CD4-positive, alpha-beta T cell (primary cell): ENCODE measurements around the gene SS18. TPM values are rescaled to one million over a fixed set of nuclear protein-coding genes. Genes with fewer than 3 reads are reported as not detected.

ENCODE experiments used
- ATAC-seq: fragments of 200-7000 bp; cut with Tn5 transposase; one replicate; pipeline ENCODE4 v1.10.0; 2022; ENCODE audit warnings: mild to moderate bottlenecking; ENCODE audit not compliant: poor library complexity
- CTCF ChIA-PET: fragments of 350-600 bp; sonication (Branson Sonifier 250); formaldehyde crosslinking; loops from one replicate; lab custom pipeline; 2021; ENCODE audit warnings: antibody characterized with exemption, inconsistent platforms; lab: Charles Lee
- POLR2A ChIA-PET: fragments of 350-600 bp; sonication (Branson Sonifier 250); formaldehyde crosslinking; loops from one replicate; lab custom pipeline; 2021; ENCODE audit warnings: antibody characterized with exemption, inconsistent platforms; lab: Charles Lee
- DNase-seq, 14 experiments: peaks; one replicate each; pipeline ENCODE4 v3.0.0-alpha.2; 2013 to 2020; ENCODE audit warnings: mixed read lengths in 2 of 14
- H3K27ac ChIP-seq, 2 donors: one replicate each; pipeline versions ENCODE4 v1.5.1 to v1.7.0; 2013; ENCODE audit warnings: low read length in 2 of 2, low read depth in 1 of 2, mild to moderate bottlenecking in 1 of 2
- H3K27me3 ChIP-seq, 2 experiments: 1 replicate in 1 of 2; 2 replicates in 1 of 2; pipeline versions ENCODE4 v1.6.1 to v1.7.0; 2013; ENCODE audit warnings: low read length in 2 of 2, control low read depth in 1 of 2, mild to moderate bottlenecking in 1 of 2, moderate library complexity in 1 of 2; ENCODE audit not compliant: insufficient read depth in 2 of 2, control insufficient read depth in 1 of 2
- H3K36me3 ChIP-seq: one replicate; pipeline ENCODE4 v1.6.1; 2013; ENCODE audit warnings: low read length, control low read depth; ENCODE audit not compliant: insufficient read depth
- H3K4me1 ChIP-seq: one replicate; pipeline ENCODE4 v1.6.1; 2013; ENCODE audit warnings: low read length, control low read depth; ENCODE audit not compliant: insufficient read depth
- H3K4me3 ChIP-seq: one replicate; pipeline ENCODE4 v1.5.1; 2013; ENCODE audit warnings: mild to moderate bottlenecking, low read length, moderate library complexity
- H3K9me3 ChIP-seq, 2 experiments: 1 replicate in 1 of 2; 2 replicates in 1 of 2; pipeline versions ENCODE4 v1.6.1 to v1.7.0; 2013; ENCODE audit warnings: low read length in 2 of 2, mild to moderate bottlenecking in 2 of 2, control low read depth in 1 of 2, moderate library complexity in 1 of 2; ENCODE audit not compliant: control insufficient read depth in 1 of 2, insufficient read depth in 1 of 2
- H3K27ac Mint-ChIP-seq: one replicate; pipeline ENCODE4 v1.8.0; 2020; ENCODE audit warnings: mixed read lengths
- H3K27me3 Mint-ChIP-seq: one replicate; pipeline ENCODE4 v1.8.0; 2021; ENCODE audit warnings: mixed read lengths
- H3K36me3 Mint-ChIP-seq: one replicate; pipeline ENCODE4 v1.8.0; 2021; ENCODE audit warnings: low read depth, mixed read lengths
- H3K4me1 Mint-ChIP-seq: one replicate; pipeline ENCODE4 v1.8.0; 2021; ENCODE audit warnings: low read depth, mixed read lengths
- H3K4me3 Mint-ChIP-seq: one replicate; pipeline ENCODE4 v1.8.0; 2020; ENCODE audit warnings: mild to moderate bottlenecking, mixed read lengths
- H3K9me3 Mint-ChIP-seq: one replicate; pipeline ENCODE4 v1.8.0; 2020; ENCODE audit warnings: mixed read lengths
- CTCF ChIP-seq: fragments of 200-600 bp; IDR thresholded peaks from one replicate; pipeline ENCODE4 v1.8.0; 2022; ENCODE audit warnings: antibody characterized with exemption, mild to moderate bottlenecking
- intact Hi-C, 2 experiments: fragments of 100-400 bp; cut with DNase I in 1 of 2; cut with micrococcal nuclease in 1 of 2; formaldehyde crosslinking; loops; one replicate each; pipeline versions ENCODE4 v1.15.1 to v1.9.0; 2023 to 2025; cut with DNase I, micrococcal nuclease
- total RNA-seq, 174 experiments: library from RNA in 2 of 174; stranded (reverse) in 2 of 174; gene quantifications; one replicate each; pipeline ENCODE4 v1.2.3 and lab custom pipeline; 2021 to 2026

SS18 gene
- total RNA-seq, 2 experiments from 2014 or later = 40.4 to 41.7 TPM

GRCh38 chr18:26017929-26018328, 72.5 kb downstream of the SS18 start:
- CTCF ChIA-PET = interaction anchor here (1.0 kb wide), 1 partner anchor 10 kb away, joined by 4 read pairs; no protein-coding TSS in a partner anchor
- intact Hi-C loops = no loop called here
- H3K4me3 Mint-ChIP-seq = no peak overlapping the region

GRCh38 chr18:26014462-26014861, 76.0 kb downstream of the SS18 start:
- no peaks in the 10 kb centered on the region for H3K4me1 ChIP-seq
- H3K36me3 Mint-ChIP-seq = peaks cover 70% of the 10 kb centered on the region
- no peak overlapping the region for H3K4me3 Mint-ChIP-seq
- H3K4me3 ChIP-seq = no peak overlapping the region
- CTCF ChIA-PET = no interaction called here
- no peaks in the 10 kb centered on the region for H3K27me3 ChIP-seq
- no peaks in the 10 kb centered on the region for H3K27me3 Mint-ChIP-seq
- TF ChIP-seq CTCF = no peak
- H3K27ac Mint-ChIP-seq = no peak overlapping the region
- H3K4me1 Mint-ChIP-seq = no peaks in the 10 kb centered on the region
- POLR2A ChIA-PET = no interaction called here
- no peak for ATAC-seq
- DNase-seq = no peak
- intact Hi-C loops = no loop called here
- no peak overlapping the region for H3K27ac ChIP-seq
- H3K9me3 Mint-ChIP-seq = no peaks in the 10 kb centered on the region
- H3K36me3 ChIP-seq = peaks cover 38% of the 10 kb centered on the region
- no peaks in the 10 kb centered on the region for H3K9me3 ChIP-seq

More at GRCh38 chr18:26017929-26018328, 72.5 kb downstream of the SS18 start:
- H3K9me3 ChIP-seq = no peaks in the 10 kb centered on the region
- Mint-ChIP-seq H3K9me3 (no peaks in the 10 kb centered on the region), H3K27ac (no peak overlapping the region), H3K36me3 (peaks cover 92% of the 10 kb centered on the region), H3K4me1 (no peaks in the 10 kb centered on the region), H3K27me3 (no peaks in the 10 kb centered on the region)
- H3K27me3 ChIP-seq = no peaks in the 10 kb centered on the region
- POLR2A ChIA-PET = no interaction called here
- H3K27ac ChIP-seq = no peak overlapping the region
- no peaks in the 10 kb centered on the region for H3K4me1 ChIP-seq
- peaks cover 61% of the 10 kb centered on the region for H3K36me3 ChIP-seq
- H3K4me3 ChIP-seq = no peak overlapping the region
- no peak for ATAC-seq
- TF ChIP-seq CTCF = no peak
- DNase-seq = no peak

- ChIA-PET CTCF (no interaction called here), POLR2A (no interaction called here)
- Mint-ChIP-seq H3K27ac (no peak overlapping the region), H3K36me3 (peaks cover 18% of the 10 kb centered on the region), H3K4me3 (no peak overlapping the region), H3K4me1 (no peaks in the 10 kb centered on the region), H3K9me3 (no peaks in the 10 kb centered on the region), H3K27me3 (no peaks in the 10 kb centered on the region)
- Histone ChIP-seq H3K27ac (no peak overlapping the region), H3K4me3 (no peak overlapping the region), H3K36me3 (peaks cover 2% of the 10 kb centered on the region), H3K9me3 (no peaks in the 10 kb centered on the region), H3K27me3 (no peaks in the 10 kb centered on the region), H3K4me1 (no peaks in the 10 kb centered on the region)
- TF ChIP-seq CTCF = no peak
- intact Hi-C loops = no loop called here
- DNase-seq = no peak
- no peak for ATAC-seq
Observed at GRCh38 chr18:26008619-26009018, 81.8 kb downstream of the SS18 start.
